SK-N-MC (cell line): ENCODE measurements around the gene MACF1.

ENCODE experiments used
- DNase-seq: peaks from one replicate; pipeline ENCODE4 v3.0.0-alpha.2; 2011; ENCODE audit warnings: low read depth, low spot score
- H3K27ac ChIP-seq: fragments of 200-600 bp; sonication (generic); 2 replicates; pipeline ENCODE4 v1.5.1; 2016; ENCODE audit warnings: mixed run types
- H3K36me3 ChIP-seq: fragments of 200-600 bp; sonication (generic); 2 replicates; pipeline ENCODE4 v1.6.1; 2017; ENCODE audit warnings: antibody characterized with exemption, low read length, mixed read lengths; ENCODE audit not compliant: insufficient read depth
- H3K4me3 ChIP-seq: fragments of 200-600 bp; sonication (generic); 2 replicates; pipeline ENCODE4 v1.5.1; 2016
- H3K9ac ChIP-seq: fragments of 200-600 bp; sonication (generic); 2 replicates; pipeline ENCODE4 v1.8.0; 2017; ENCODE audit warnings: mixed run types, mixed read lengths; ENCODE audit not compliant: insufficient read length
- H3K9me3 ChIP-seq: fragments of 200-600 bp; sonication (generic); 2 replicates; pipeline ENCODE4 v1.6.1; 2017; ENCODE audit warnings: low read depth, mild to moderate bottlenecking, antibody characterized with exemption, low read length, moderate library complexity, mixed read lengths
- EZH2 ChIP-seq: fragments of 200-600 bp; sonication (generic); IDR thresholded peaks from one replicate; pipeline ENCODE4 v1.6.1; 2017; ENCODE audit warnings: antibody characterized with exemption
- FOXP2 ChIP-seq: optimal IDR thresholded peaks from 2 replicates; pipeline ENCODE3; 2011; ENCODE audit warnings: mild to moderate bottlenecking, moderate library complexity; ENCODE audit not compliant: insufficient read depth; ENCODE audit errors: extremely low read length, control extremely low read depth
- POLR2AphosphoS5 ChIP-seq: IDR thresholded peaks from 2 replicates; pipeline ENCODE4 v1.6.1; 2012; ENCODE audit warnings: mild to moderate bottlenecking, low read depth, low read length, borderline replicate concordance

The MACF1 gene

DNA sequence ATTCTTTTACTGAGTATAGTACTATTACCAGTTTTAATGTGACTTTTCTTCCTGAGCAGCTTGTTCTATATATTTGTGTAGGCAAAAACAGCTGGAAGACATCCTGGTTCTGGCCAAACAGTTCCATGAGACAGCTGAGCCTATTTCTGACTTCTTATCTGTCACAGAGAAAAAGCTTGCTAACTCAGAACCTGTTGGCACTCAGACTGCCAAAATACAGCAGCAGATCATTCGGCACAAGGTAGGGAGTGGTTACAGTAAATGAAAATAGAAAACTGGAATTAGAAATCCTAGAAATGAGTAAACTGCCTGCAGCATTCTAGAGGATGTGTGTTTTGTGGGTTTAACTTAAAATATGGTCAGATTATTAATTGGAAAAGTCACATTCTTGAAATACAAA lies 222.9 kb downstream of the MACF1 start:
- H3K36me3 ChIP-seq: peaks cover 71% of the 10 kb centered on the region

DNA sequence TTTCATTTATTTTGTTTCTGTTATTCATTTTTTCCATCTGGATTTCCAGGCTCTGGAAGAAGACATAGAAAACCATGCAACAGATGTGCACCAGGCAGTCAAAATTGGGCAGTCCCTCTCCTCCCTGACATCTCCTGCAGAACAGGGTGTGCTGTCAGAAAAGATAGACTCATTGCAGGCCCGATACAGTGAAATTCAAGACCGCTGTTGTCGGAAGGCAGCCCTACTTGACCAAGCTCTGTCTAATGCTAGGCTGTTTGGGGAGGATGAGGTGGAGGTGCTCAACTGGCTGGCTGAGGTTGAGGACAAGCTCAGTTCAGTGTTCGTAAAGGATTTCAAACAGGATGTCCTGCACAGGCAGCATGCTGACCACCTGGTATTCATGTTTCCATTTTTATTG lies 223.4 kb downstream of the MACF1 start:
- no peak overlapping the region for H3K4me3 ChIP-seq
- no peaks in the 10 kb centered on the region for H3K9me3 ChIP-seq
- H3K27ac ChIP-seq: no peak overlapping the region
- TF ChIP-seq POLR2AphosphoS5 (no peak), FOXP2 (no peak), EZH2 (no peak)
- H3K9ac ChIP-seq: no peak overlapping the region
- DNase-seq: no peak
- H3K36me3 ChIP-seq: peaks cover 70% of the 10 kb centered on the region

More for the DNA sequence above, 222.9 kb downstream of the MACF1 start:
- Histone ChIP-seq H3K9me3 (no peaks in the 10 kb centered on the region), H3K4me3 (no peak overlapping the region), H3K9ac (no peak overlapping the region), H3K27ac (no peak overlapping the region)
- no peak for TF ChIP-seq FOXP2
- TF ChIP-seq EZH2: no peak
- no peak for TF ChIP-seq POLR2AphosphoS5
- no peak for DNase-seq

DNA sequence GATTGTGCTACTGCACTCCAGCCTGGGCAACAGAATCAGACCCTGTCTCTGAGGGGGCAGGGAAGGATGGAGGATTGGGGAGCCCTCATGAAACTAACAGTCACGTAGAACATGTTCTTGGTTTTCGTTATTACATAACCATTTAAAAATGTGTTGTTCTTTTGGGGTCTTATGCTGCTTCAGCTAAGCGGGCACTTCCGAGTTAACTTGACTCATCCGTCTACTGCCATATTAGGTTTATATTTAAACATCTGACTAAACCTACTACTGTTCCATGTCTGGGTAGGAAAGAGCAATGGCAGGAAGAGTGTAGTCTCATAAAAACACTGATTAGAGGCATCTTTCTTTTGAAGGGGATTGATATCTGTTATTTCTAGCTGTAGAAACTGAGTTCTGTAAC lies 227.4 kb downstream of the MACF1 start:
- H3K36me3 ChIP-seq: peaks cover 72% of the 10 kb centered on the region

DNA sequence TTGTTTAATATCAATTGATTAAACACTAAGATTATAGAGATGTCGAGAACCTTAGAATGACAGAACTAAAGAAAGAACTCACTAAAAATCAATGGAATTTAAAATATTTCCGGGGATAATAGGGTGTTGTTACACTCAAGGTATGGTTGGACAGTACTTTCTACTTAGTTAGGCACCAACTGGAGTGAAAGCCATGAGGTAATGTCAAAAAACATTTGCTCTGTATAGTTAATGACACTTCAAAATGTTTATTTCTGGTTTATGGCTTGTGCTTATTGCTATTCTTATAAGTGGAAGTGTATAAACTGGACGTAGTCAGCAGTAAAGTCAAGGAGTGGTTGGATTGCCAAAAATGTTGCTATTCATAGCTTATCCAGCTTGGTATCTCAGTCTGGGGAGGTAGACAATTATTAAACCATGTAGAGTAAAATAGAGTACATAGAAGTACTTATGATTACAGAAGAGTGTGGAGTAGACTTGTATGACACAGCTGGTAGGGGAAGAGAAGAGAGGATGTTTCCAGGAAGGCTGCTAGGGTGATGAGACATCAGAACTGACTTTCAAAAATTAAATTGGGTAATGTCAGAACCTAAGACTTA lies 230.4 kb downstream of the MACF1 start:
- H3K36me3 ChIP-seq: peaks cover 52% of the 10 kb centered on the region
- DNase-seq: no peak
- no peak overlapping the region for H3K4me3 ChIP-seq
- no peak overlapping the region for H3K27ac ChIP-seq
- H3K9ac ChIP-seq: no peak overlapping the region
- no peak for TF ChIP-seq FOXP2
- no peak for TF ChIP-seq EZH2
- TF ChIP-seq POLR2AphosphoS5: no peak
- H3K9me3 ChIP-seq: no peaks in the 10 kb centered on the region

More for the DNA sequence above, 227.4 kb downstream of the MACF1 start:
- no peak for TF ChIP-seq EZH2
- TF ChIP-seq FOXP2: no peak
- TF ChIP-seq POLR2AphosphoS5: no peak
- Histone ChIP-seq H3K9me3 (no peaks in the 10 kb centered on the region), H3K27ac (no peak overlapping the region), H3K4me3 (no peak overlapping the region), H3K9ac (no peak overlapping the region)
- no peak for DNase-seq

DNA sequence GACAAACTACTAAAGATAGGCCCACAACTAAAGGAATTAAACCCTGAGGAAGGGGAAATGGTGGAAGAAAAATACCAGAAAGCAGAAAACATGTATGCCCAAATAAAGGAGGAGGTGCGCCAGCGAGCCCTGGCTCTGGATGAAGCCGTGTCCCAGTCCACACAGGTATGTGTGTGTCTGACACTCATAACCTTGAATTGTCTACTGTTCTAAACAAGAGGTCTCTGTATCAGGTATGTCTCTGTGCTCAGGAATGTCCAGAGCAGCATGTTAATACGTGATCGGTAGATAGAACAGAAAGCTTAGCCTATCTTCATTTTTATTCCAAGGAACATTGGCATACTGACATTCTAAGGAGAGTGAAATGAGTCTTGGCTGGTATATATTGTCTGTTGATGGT lies 231.1 kb downstream of the MACF1 start:
- H3K27ac ChIP-seq: no peak overlapping the region
- TF ChIP-seq POLR2AphosphoS5 (no peak), FOXP2 (no peak), EZH2 (no peak)
- no peak for DNase-seq
- H3K36me3 ChIP-seq: peaks cover 51% of the 10 kb centered on the region
- no peak overlapping the region for H3K4me3 ChIP-seq
- H3K9me3 ChIP-seq: no peaks in the 10 kb centered on the region
- no peak overlapping the region for H3K9ac ChIP-seq

DNA sequence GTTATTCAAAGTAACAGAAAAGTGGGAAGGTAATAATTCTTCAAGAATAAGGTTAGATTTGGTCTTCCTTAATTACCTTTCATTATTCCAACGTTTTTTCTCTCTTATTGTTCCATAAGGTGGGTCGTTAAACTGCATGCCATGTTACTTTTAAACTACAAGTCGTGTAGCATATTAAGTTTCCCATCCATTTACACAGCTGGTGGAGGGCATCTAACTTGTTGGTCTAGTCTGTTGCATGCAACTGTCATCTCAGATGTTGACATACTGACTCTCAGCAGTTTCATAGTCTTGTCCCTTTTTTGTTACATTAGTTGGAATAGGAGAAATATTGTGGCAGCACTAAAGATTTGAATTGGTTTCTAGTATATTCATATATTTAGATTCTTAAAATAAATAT lies 232.3 kb downstream of the MACF1 start:
- DNase-seq: no peak
- Histone ChIP-seq H3K4me3 (no peak overlapping the region), H3K27ac (no peak overlapping the region), H3K9me3 (no peaks in the 10 kb centered on the region), H3K9ac (no peak overlapping the region), H3K36me3 (peaks cover 55% of the 10 kb centered on the region)
- no peak for TF ChIP-seq POLR2AphosphoS5
- no peak for TF ChIP-seq EZH2
- no peak for TF ChIP-seq FOXP2

DNA sequence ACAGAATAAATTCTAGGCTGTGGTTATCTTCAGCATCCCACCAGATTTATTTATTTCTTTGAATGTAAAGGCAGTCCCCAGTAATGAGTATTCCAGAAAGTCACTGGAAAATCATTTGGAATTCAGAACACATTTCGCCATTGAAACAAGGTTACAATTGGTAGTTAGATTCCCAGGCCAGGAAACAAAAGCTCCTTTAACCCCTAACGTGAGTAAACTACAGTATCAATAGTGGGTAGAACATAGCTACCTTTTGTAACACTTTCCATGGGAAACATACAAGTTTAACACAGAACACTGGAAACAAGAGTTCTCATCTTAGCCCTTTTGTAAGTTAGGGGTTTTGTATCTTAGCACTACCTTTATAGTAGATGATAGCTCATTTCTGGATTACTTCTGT lies 233.5 kb downstream of the MACF1 start:
- Histone ChIP-seq H3K9me3 (no peaks in the 10 kb centered on the region), H3K9ac (no peak overlapping the region), H3K27ac (no peak overlapping the region), H3K4me3 (no peak overlapping the region), H3K36me3 (peaks cover 61% of the 10 kb centered on the region)
- no peak for DNase-seq
- no peak for TF ChIP-seq EZH2
- no peak for TF ChIP-seq FOXP2
- no peak for TF ChIP-seq POLR2AphosphoS5

DNA sequence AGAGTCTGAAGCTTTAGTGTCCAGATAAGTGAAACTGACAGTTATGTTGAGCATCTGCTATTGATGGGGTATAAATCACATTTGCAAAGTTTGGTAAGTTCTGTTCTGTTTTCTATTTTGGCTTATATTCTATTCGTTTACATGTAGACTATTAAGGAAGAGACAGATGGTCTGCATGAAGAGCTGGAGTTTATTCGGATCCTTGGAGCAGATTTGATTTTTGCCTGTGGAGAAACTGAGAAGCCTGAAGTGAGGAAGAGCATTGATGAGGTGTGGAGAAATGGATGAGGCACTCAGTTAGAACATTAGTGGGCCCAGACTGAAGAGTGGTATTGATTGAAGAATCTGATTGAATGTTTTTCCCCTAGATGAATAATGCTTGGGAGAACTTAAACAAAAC lies 236.4 kb downstream of the MACF1 start:
- no peak for DNase-seq
- no peak overlapping the region for H3K4me3 ChIP-seq
- H3K9me3 ChIP-seq: no peaks in the 10 kb centered on the region
- TF ChIP-seq EZH2 (no peak), POLR2AphosphoS5 (no peak), FOXP2 (no peak)
- H3K36me3 ChIP-seq: peaks cover 66% of the 10 kb centered on the region
- no peak overlapping the region for H3K27ac ChIP-seq
- H3K9ac ChIP-seq: no peak overlapping the region

DNA sequence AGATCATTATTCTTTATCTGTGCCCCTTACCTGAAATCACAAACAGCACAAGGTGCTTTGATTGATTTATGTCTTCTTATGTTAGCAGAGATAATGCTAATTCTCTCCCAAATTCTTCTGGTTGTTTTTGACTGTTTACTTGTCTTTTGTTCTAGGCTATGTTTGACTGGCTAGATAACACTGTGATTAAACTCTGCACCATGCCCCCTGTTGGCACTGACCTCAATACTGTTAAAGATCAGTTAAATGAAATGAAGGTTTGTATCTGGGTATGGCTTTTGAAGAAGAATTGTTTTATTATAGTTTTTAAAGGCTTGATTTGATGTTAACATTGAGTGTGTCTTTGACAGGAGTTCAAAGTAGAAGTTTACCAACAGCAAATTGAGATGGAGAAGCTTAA lies 237.3 kb downstream of the MACF1 start:
- TF ChIP-seq EZH2 (no peak), POLR2AphosphoS5 (no peak), FOXP2 (no peak)
- no peak for DNase-seq
- H3K27ac ChIP-seq: no peak overlapping the region
- H3K9me3 ChIP-seq: no peaks in the 10 kb centered on the region
- no peak overlapping the region for H3K9ac ChIP-seq
- H3K4me3 ChIP-seq: no peak overlapping the region
- peaks cover 63% of the 10 kb centered on the region for H3K36me3 ChIP-seq
